ENCODE measurements around the gene B4GALNT3.

B4GALNT3 gene

GRCh38 chr12:536751-537245, 77.1 kb downstream of the B4GALNT3 start:
- H3K4me3 Mint-ChIP-seq, result no peak overlapping the region
- peaks cover 22% of the 10 kb centered on the region for H3K4me1 Mint-ChIP-seq
- H3K27me3 Mint-ChIP-seq, result peaks cover 16% of the 10 kb centered on the region
- ATAC-seq (no peak), DNase-seq (no peak)
- H3K9me3 Mint-ChIP-seq, result peaks cover 7 to 9% of the 10 kb centered on the region in 2 donors
- H3K27ac Mint-ChIP-seq, result no peak overlapping the region

GRCh38 chr12:537772-538171, 78.0 kb downstream of the B4GALNT3 start:
- no peak for ATAC-seq
- Mint-ChIP-seq H3K9me3 (no peaks in the 10 kb centered on the region), H3K27ac (no peak overlapping the region), H3K4me3 (no peak overlapping the region), H3K4me1 (peaks cover 31% of the 10 kb centered on the region), H3K27me3 (peaks cover 25% of the 10 kb centered on the region)
- no peak for DNase-seq

- peak; percentile 83 for ATAC-seq
- H3K27me3 Mint-ChIP-seq, result peaks cover 29% of the 10 kb centered on the region
- no peak for DNase-seq
- peak overlapping the region; percentile 52 to 77 for H3K27ac Mint-ChIP-seq
- H3K4me1 Mint-ChIP-seq, result peaks cover 34% of the 10 kb centered on the region
- H3K4me3 Mint-ChIP-seq, result peak overlapping the region in 1 of 2 donors; percentile 52
- no peaks in the 10 kb centered on the region for H3K9me3 Mint-ChIP-seq
Measured at GRCh38 chr12:538731-539539, 79.2 kb downstream of the B4GALNT3 start.

GRCh38 chr12:539540-540310, 80.0 kb downstream of the B4GALNT3 start:
- ATAC-seq, result no peak
- H3K27me3 Mint-ChIP-seq, result peaks cover 37% of the 10 kb centered on the region
- no peak for DNase-seq
- no peaks in the 10 kb centered on the region for H3K9me3 Mint-ChIP-seq
- no peak overlapping the region for H3K4me3 Mint-ChIP-seq
- peaks cover 34% of the 10 kb centered on the region for H3K4me1 Mint-ChIP-seq
- no peak overlapping the region for H3K27ac Mint-ChIP-seq

GRCh38 chr12:541676-542324, 82.1 kb downstream of the B4GALNT3 start:
- H3K27ac Mint-ChIP-seq, result no peak overlapping the region
- peaks cover 43% of the 10 kb centered on the region for H3K27me3 Mint-ChIP-seq
- DNase-seq, result no peak
- peaks cover 38% of the 10 kb centered on the region for H3K4me1 Mint-ChIP-seq
- ATAC-seq, result no peak
- no peak overlapping the region for H3K4me3 Mint-ChIP-seq
- no peaks in the 10 kb centered on the region for H3K9me3 Mint-ChIP-seq

GRCh38 chr12:542395-543113, 82.8 kb downstream of the B4GALNT3 start:
- Mint-ChIP-seq H3K27me3 (peaks cover 48% of the 10 kb centered on the region), H3K27ac (no peak overlapping the region), H3K9me3 (no peaks in the 10 kb centered on the region), H3K4me1 (peaks cover 42% of the 10 kb centered on the region), H3K4me3 (no peak overlapping the region)
- no peak for ATAC-seq
- DNase-seq, result no peak

- no peak overlapping the region for H3K4me3 Mint-ChIP-seq
- no peak overlapping the region for H3K27ac Mint-ChIP-seq
Measured at GRCh38 chr12:543114-543451, 83.3 kb downstream of the B4GALNT3 start.

GRCh38 chr12:544142-544541, 84.4 kb downstream of the B4GALNT3 start:
- no peak overlapping the region for H3K4me3 Mint-ChIP-seq
- no peak overlapping the region for H3K27ac Mint-ChIP-seq
- H3K27me3 Mint-ChIP-seq, result peaks cover 48% of the 10 kb centered on the region
- DNase-seq, result no peak
- no peaks in the 10 kb centered on the region for H3K9me3 Mint-ChIP-seq
- H3K4me1 Mint-ChIP-seq, result peaks cover 35% of the 10 kb centered on the region
- no peak for ATAC-seq

More at GRCh38 chr12:543114-543451, 83.3 kb downstream of the B4GALNT3 start:
- H3K4me1 Mint-ChIP-seq, result peaks cover 42% of the 10 kb centered on the region
- no peak for DNase-seq
- no peak for ATAC-seq
- peaks cover 48% of the 10 kb centered on the region for H3K27me3 Mint-ChIP-seq
- H3K9me3 Mint-ChIP-seq, result no peaks in the 10 kb centered on the region

- Mint-ChIP-seq H3K27ac (no peak overlapping the region), H3K27me3 (peaks cover 45% of the 10 kb centered on the region), H3K4me3 (no peak overlapping the region), H3K4me1 (peaks cover 26% of the 10 kb centered on the region), H3K9me3 (no peaks in the 10 kb centered on the region)
- DNase-seq (no peak), ATAC-seq (no peak)
Measured at GRCh38 chr12:544941-545635, 85.3 kb downstream of the B4GALNT3 start.

- DNase-seq (no peak), ATAC-seq (no peak)
- Mint-ChIP-seq H3K27me3 (peaks cover 42% of the 10 kb centered on the region), H3K4me1 (peaks cover 20% of the 10 kb centered on the region), H3K4me3 (no peak overlapping the region), H3K9me3 (no peaks in the 10 kb centered on the region), H3K27ac (no peak overlapping the region)
Measured at GRCh38 chr12:545835-546234, 86.1 kb downstream of the B4GALNT3 start.

- H3K9me3 Mint-ChIP-seq, result no peaks in the 10 kb centered on the region
- peaks cover 42% of the 10 kb centered on the region for H3K27me3 Mint-ChIP-seq
- H3K4me1 Mint-ChIP-seq, result peaks cover 23% of the 10 kb centered on the region
- no peak overlapping the region for H3K27ac Mint-ChIP-seq
- DNase-seq (no peak), ATAC-seq (no peak)
- H3K4me3 Mint-ChIP-seq, result no peak overlapping the region
Measured at GRCh38 chr12:546265-546919, 86.7 kb downstream of the B4GALNT3 start.

GRCh38 chr12:546920-547845, 87.4 kb downstream of the B4GALNT3 start:
- H3K4me3 Mint-ChIP-seq, result peak overlapping the region; percentile 14 to 34
- H3K4me1 Mint-ChIP-seq, result peaks cover 28% of the 10 kb centered on the region
- no peak overlapping the region for H3K27ac Mint-ChIP-seq
- DNase-seq (peak; percentile 73 to 77), ATAC-seq (peak; percentile 75)
- no peaks in the 10 kb centered on the region for H3K9me3 Mint-ChIP-seq
- peaks cover 38% of the 10 kb centered on the region for H3K27me3 Mint-ChIP-seq

GRCh38 chr12:547883-548470, 88.2 kb downstream of the B4GALNT3 start:
- H3K27ac Mint-ChIP-seq, result no peak overlapping the region
- H3K9me3 Mint-ChIP-seq, result no peaks in the 10 kb centered on the region
- DNase-seq (no peak), ATAC-seq (no peak)
- peaks cover 28% of the 10 kb centered on the region for H3K4me1 Mint-ChIP-seq
- peaks cover 30% of the 10 kb centered on the region for H3K27me3 Mint-ChIP-seq
- H3K4me3 Mint-ChIP-seq, result no peak overlapping the region
